Gastrocnemius medialis (tissue), 4 donors: ENCODE measurements around the gene ARHGAP42.

Source experiments
- CTCF ChIP-seq, 5 experiments: fragments of 450-650 bp in 3 of 5; fragments of 200-600 bp in 2 of 5; sonication (generic) in 2 of 5; IDR thresholded peaks in 4 of 5; conservative IDR thresholded peaks in 1 of 5; 1 replicate in 4 of 5; 2 replicates in 1 of 5; pipeline ENCODE4 v1.5.1; 2016 to 2019; ENCODE audit warnings: antibody characterized with exemption in 5 of 5, mild to moderate bottlenecking in 3 of 5, moderate library complexity in 3 of 5
- POLR2A ChIP-seq, 2 donors: fragments of 450-650 bp; IDR thresholded peaks; one replicate each; pipeline ENCODE4 v1.6.1; 2017; ENCODE audit warnings: antibody characterized with exemption in 2 of 2, mild to moderate bottlenecking in 2 of 2, moderate library complexity in 2 of 2

DNA sequence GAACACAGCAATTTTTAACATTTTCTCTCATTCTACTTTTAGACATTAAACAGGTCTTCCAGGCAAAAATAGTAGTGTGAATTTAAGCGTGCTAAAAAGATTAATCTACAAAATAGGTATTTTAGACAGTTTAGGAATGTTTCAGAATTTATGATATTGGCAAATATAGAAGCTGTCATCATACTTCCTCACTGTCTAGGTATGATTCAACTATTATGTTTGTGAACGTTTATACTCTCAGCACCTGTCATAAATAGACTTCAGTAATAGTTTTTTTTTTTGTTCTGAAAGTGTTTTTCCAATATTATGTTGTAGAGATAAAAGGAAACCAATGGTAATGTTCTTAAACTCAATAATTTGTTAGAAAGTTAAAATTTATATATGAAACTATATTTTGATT lies 103.0 kb downstream of the ARHGAP42 start:
- no peak for TF ChIP-seq CTCF (IDR thresholded peaks at IDR 0.05 in 4 of 5, conservative IDR thresholded peaks at IDR 0.05 in 1 of 5)
- TF ChIP-seq POLR2A (IDR thresholded peaks at IDR 0.05), result no peak
